ENCODE measurements around the gene KCNJ3.

GRCh38 chr2:154771664-154772284 is 73.3 kb downstream of the KCNJ3 start:
- TF ChIP-seq CTCF (IDR thresholded peaks at IDR 0.05; ENCODE audit: low read length): no peak
- TF ChIP-seq EZH2 (optimal IDR thresholded peaks at IDR 0.05; ENCODE audit: low read depth, low read length): no peak
- no peak for TF ChIP-seq EZH2phosphoT487 (IDR thresholded peaks at IDR 0.05; ENCODE audit: low read length)
